Measurements from ENCODE around the gene NRIP2. TPM values are rescaled to one million over a fixed set of nuclear protein-coding genes. Genes with fewer than 3 reads are reported as not detected.

NRIP2 gene
- total RNA-seq, 2 experiments from 2014 or later: not detected

DNA sequence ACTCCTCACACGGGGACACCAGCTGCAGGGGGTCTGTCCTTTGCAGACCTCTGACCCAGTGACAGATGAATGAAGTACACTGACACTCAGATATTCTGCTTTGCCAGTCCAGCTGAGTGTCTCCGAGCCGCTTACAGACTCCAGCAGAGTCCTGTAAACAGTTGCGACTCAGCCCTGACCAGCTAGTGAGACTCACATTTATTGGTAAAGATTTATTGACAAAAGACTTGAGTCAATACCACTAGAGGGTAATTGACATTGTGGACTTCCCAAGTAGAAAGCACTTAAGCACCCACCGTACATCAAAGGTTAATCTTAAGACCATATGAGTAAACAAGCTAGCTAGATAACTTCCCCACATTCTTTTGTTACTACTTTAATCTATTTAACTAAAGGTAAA, 49.8 kb downstream of the NRIP2 start:
- POLR2A ChIA-PET: no interaction called here
- Mint-ChIP-seq H3K27me3 (peaks cover 10% of the 10 kb centered on the region), H3K4me1 (ENCODE audit: low read depth) (peaks cover 10% of the 10 kb centered on the region), H3K36me3 (no peaks in the 10 kb centered on the region), H3K9me3 (no peaks in the 10 kb centered on the region), H3K4me3 (no peak overlapping the region), H3K27ac (no peak overlapping the region)
- DNase-seq: no peak
- CTCF ChIA-PET: interaction anchor here (0.9 to 3.8 kb wide), 8 partner anchors 8 to 103 kb away, joined by 3 to 52 read pairs (median 6); partner anchors contain the start of gene ITFG2
- intact Hi-C loops (cut with micrococcal nuclease): no loop called here

DNA sequence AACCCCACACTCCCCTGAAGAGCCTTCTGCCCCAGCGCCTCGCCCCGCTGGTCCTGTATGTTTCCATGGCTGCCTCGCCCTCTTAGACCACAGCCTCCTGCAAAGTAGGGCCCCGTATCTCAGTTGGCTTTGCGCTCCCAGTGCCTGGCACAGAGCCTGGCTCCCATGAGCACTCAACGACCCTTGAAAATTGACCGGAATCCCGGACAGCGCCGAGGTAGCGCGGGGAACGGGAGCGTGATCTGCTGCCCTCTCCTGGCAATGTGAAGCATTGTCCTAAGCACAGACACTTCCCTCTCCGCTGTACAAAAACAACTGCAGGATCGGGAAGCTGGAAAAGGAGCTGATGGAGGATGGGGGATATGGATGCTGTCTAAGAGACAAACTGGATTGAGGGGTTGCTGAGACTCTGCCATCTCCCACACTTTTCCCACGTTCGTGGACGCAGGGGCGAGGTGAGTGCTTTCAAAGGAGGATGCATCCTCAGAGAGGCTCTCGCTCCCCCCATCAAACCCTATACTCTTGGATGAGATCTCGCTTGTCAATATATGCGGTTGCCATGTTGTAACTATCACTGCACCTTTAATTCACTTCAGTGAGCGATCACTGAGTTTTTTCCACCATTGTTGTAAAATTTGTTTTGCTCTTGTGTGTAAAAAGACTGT, 50.8 kb downstream of the NRIP2 start:
- Mint-ChIP-seq H3K4me1 (ENCODE audit: low read depth) (peaks cover 10% of the 10 kb centered on the region), H3K36me3 (no peaks in the 10 kb centered on the region), H3K9me3 (no peaks in the 10 kb centered on the region), H3K4me3 (peak overlapping the region; percentile 48), H3K27ac (no peak overlapping the region), H3K27me3 (peaks cover 10% of the 10 kb centered on the region)
- CTCF ChIA-PET: interaction anchor here (0.6 to 3.8 kb wide), 20 partner anchors 9 to 157 kb away, joined by 3 to 52 read pairs (median 4); partner anchors contain the start of genes FKBP4 and ITFG2
- peak; percentile 58 for DNase-seq
- POLR2A ChIA-PET: interaction anchor here (1.3 kb wide), 1 partner anchor 93 kb away, joined by 4 read pairs; no protein-coding TSS in a partner anchor
- intact Hi-C loops (cut with micrococcal nuclease): loop anchor here (1.0 kb wide), 1 partner anchor 101 kb away; no protein-coding TSS in a partner anchor

DNA sequence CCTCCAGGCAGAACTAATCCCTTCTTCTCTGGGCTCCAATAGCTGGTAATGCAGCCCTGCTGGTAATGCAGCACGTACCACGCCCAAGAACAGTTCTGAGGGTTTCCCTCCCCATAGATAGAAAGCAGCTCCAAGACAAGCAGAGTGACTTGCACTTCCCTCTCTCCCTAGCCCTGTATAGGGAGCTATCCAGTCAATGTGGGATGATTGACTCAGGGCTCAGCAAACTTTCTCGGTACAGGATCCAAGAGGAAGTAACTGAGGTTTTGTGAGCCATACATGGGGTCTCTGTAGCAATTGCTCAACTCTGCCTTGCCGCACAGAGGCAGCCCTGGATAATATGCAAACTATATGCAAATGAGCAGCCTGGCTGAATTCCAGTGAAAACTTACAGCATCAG, 55.6 kb downstream of the NRIP2 start:
- H3K27me3 Mint-ChIP-seq: peaks cover 9% of the 10 kb centered on the region
- POLR2A ChIA-PET: no interaction called here
- H3K36me3 Mint-ChIP-seq: no peaks in the 10 kb centered on the region
- H3K27ac Mint-ChIP-seq: no peak overlapping the region
- peaks cover 7% of the 10 kb centered on the region for H3K4me1 Mint-ChIP-seq (ENCODE audit: low read depth)
- CTCF ChIA-PET: no interaction called here
- no peak overlapping the region for H3K4me3 Mint-ChIP-seq
- intact Hi-C loops (cut with micrococcal nuclease): no loop called here
- H3K9me3 Mint-ChIP-seq: no peaks in the 10 kb centered on the region
- DNase-seq: no peak

GRCh38 chr12:2776129-2776806, 58.6 kb downstream of the NRIP2 start:
- no peak for DNase-seq
- Mint-ChIP-seq H3K27ac (no peak overlapping the region), H3K4me1 (ENCODE audit: low read depth) (no peaks in the 10 kb centered on the region), H3K4me3 (no peak overlapping the region), H3K9me3 (no peaks in the 10 kb centered on the region), H3K36me3 (no peaks in the 10 kb centered on the region), H3K27me3 (no peaks in the 10 kb centered on the region)
- CTCF ChIA-PET: no interaction called here
- intact Hi-C loops (cut with micrococcal nuclease): no loop called here
- POLR2A ChIA-PET: no interaction called here

GRCh38 chr12:2775431-2775830, 59.4 kb downstream of the NRIP2 start:
- CTCF ChIA-PET: no interaction called here
- intact Hi-C loops (cut with micrococcal nuclease): no loop called here

More at GRCh38 chr12:2775431-2775830, 59.4 kb downstream of the NRIP2 start:
- no peak for DNase-seq
- Mint-ChIP-seq H3K27me3 (no peaks in the 10 kb centered on the region), H3K4me3 (no peak overlapping the region), H3K36me3 (no peaks in the 10 kb centered on the region), H3K4me1 (ENCODE audit: low read depth) (no peaks in the 10 kb centered on the region), H3K27ac (no peak overlapping the region), H3K9me3 (no peaks in the 10 kb centered on the region)
- POLR2A ChIA-PET: no interaction called here

Other genes starting within 250 kb of the NRIP2 start
- gene FKBP4, start 40.1 kb downstream of the NRIP2 start, total RNA-seq: 100 to 1,000 TPM; 144 to 153 TPM
- 10 to 100 TPM; 18.9 to 21.6 TPM for gene ITFG2, start 22.4 kb downstream of the NRIP2 start, total RNA-seq
- under 1 TPM in 1 of 2 experiments, not detected in 1; 0.19 TPM for gene TEX52, start 22.0 kb upstream of the NRIP2 start, total RNA-seq
- 10 to 100 TPM; 79.3 to 80.0 TPM for gene FOXM1, start 42.1 kb upstream of the NRIP2 start, total RNA-seq
- 10 to 100 TPM; 68.0 to 80.2 TPM for gene RHNO1, start 42.2 kb upstream of the NRIP2 start, total RNA-seq
- 1 to 10 TPM; 5.5 to 6.5 TPM for gene TULP3, start 55.9 kb upstream of the NRIP2 start, total RNA-seq
- gene TEAD4, start 124.4 kb upstream of the NRIP2 start, total RNA-seq: 1 to 10 TPM; 3.2 to 3.8 TPM
- gene TSPAN9, start 242.3 kb upstream of the NRIP2 start, total RNA-seq: 1 to 10 TPM in 1 of 2 experiments, under 1 TPM in 1; 0.87 to 1.2 TPM

Data from activated CD4-positive, alpha-beta memory T cell treated with anti-CD3 and anti-CD28 coated beads for 36 hours (primary cell).